ENCODE data around the gene PDPN.

DNA sequence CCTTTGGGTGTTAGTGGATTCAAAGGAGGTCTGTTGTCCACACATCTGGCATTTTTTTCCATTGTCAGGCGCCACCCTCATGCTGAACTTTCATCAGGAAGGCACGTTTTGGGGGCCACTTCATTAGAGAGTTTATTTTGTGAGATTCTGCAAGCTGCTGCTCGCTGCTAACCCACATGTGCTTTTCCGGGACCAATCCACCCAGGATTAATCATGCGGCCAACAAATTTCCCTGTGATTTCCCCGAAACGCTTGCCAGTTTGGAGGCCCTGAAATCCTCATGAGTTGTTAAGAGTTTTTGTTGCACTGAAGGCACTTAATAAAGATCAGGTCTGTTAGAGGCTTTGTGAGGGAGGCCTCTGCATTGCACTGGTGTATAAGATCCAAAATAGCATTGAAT is 2.4 kb downstream of the PDPN start:
- TF ChIP-seq SIN3A (IDR thresholded peaks at IDR 0.05; ENCODE audit: borderline replicate concordance, insufficient read depth, low read length) (no peak), TAF1 (IDR thresholded peaks at IDR 0.05; ENCODE audit: borderline replicate concordance, insufficient read depth, low read length) (no peak), POLR2AphosphoS5 (IDR thresholded peaks at IDR 0.05; ENCODE audit: low read depth, low read length) (no peak)
